Measurements from ENCODE around the gene IQCK. TPM values are rescaled to one million over a fixed set of nuclear protein-coding genes. Genes with fewer than 3 reads are reported as not detected.

The IQCK gene
- total RNA-seq, 4 donors from 2014 or later, result 23.1 to 62.7 (median 37.6) TPM

DNA sequence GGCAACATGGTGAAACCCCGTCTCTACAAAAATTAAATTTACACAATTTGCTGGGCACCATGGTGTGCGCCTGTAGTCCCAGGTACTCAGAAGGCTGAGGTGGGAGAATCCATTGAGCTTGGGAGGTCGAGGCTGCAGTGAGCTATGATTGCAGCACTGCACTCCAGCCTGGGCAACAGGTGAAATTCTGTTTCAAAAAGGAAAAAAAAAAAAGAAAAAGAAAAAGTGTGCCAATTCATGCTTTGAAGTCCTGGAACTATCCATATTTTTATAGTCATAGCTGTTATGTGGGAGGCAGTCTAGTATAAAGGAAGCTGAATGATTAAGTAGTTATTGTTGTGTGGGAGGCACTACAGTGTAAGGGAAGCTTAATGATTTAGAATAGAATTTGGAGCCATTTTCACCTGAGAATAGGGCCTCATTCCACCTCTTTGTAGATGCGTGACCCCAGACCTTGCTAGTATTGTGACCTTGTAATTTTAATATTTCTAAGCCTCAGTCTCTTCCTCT is 31.6 kb downstream of the IQCK start:
- H3K9me3 ChIP-seq, result no peaks in the 10 kb centered on the region
- no peaks in the 10 kb centered on the region for H3K27me3 ChIP-seq
- no peak for TF ChIP-seq POLR2A (IDR thresholded peaks at IDR 0.05)
- no peak for TF ChIP-seq EP300 (IDR thresholded peaks at IDR 0.05)
- TF ChIP-seq, protein P1, sequence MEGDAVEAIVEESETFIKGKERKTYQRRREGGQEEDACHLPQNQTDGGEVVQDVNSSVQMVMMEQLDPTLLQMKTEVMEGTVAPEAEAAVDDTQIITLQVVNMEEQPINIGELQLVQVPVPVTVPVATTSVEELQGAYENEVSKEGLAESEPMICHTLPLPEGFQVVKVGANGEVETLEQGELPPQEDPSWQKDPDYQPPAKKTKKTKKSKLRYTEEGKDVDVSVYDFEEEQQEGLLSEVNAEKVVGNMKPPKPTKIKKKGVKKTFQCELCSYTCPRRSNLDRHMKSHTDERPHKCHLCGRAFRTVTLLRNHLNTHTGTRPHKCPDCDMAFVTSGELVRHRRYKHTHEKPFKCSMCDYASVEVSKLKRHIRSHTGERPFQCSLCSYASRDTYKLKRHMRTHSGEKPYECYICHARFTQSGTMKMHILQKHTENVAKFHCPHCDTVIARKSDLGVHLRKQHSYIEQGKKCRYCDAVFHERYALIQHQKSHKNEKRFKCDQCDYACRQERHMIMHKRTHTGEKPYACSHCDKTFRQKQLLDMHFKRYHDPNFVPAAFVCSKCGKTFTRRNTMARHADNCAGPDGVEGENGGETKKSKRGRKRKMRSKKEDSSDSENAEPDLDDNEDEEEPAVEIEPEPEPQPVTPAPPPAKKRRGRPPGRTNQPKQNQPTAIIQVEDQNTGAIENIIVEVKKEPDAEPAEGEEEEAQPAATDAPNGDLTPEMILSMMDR (IDR thresholded peaks at IDR 0.05), result no peak
- DNase-seq (ENCODE audit: low spot score in 2 of 2), result no peak
- H3K27ac ChIP-seq, result peak overlapping the region in 1 of 4 donors; percentile 42
- H3K36me3 ChIP-seq, result no peaks in the 10 kb centered on the region
- 82 to 85% methylated on average over 4 of the region's 4 CpGs for WGBS, 2 donors
- no peak overlapping the region for H3K4me3 ChIP-seq
- peaks cover 0 to 73% (median 0%) of the 10 kb centered on the region in 4 donors for H3K4me1 ChIP-seq

DNA sequence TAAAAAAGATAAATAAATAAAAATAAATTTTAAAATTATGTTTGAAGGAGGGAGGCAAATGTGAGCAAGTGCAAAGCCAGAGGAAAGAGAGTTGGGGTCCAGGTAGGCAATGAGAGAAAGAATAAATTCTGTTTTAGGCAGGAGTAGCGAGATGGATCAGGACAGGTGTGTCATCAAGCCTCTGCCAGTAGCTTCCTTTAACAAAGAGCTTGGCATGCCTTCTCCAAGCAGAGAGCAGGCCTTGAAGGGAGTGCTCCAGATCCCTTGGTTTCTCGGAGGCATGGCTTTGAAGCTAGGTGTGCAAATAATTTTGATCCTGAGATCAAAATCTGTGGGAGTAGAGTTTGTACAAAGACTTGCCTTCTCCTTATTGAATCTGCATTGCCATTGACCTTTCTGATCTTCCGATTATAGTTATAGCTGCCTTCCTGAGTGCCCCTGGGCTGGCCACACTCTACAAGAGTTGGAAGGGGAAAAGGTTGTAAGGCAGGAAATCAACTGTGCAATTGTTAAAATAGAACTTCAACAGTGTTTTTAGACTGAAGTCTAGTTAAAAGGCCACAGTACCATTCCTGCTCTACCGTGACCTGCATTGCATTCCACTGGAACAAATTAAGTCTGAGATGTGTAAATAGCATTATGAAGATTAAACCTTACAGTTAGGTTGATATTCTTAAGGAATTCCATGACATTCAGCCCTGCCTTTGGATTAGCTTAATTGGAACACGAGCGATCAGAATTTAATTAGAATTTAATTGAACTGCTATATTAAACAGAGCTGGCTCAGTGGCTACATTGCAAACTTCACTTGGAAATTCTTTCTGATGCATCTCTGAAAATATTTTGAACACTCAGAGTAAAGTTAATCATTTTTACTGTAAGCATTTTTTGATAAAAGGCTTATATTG is 33.7 kb downstream of the IQCK start:
- 75 to 77% methylated on average over 6 of the region's 6 CpGs for WGBS, 2 donors
- Histone ChIP-seq H3K27ac (peak overlapping the region in 1 of 4 donors; percentile 3), H3K9me3 (no peaks in the 10 kb centered on the region), H3K36me3 (no peaks in the 10 kb centered on the region), H3K27me3 (no peaks in the 10 kb centered on the region), H3K4me1 (peaks cover 0 to 72% (median 0%) of the 10 kb centered on the region in 4 donors), H3K4me3 (no peak overlapping the region)
- TF ChIP-seq, protein P1 (IDR thresholded peaks at IDR 0.05), result no peak
- DNase-seq (ENCODE audit: low spot score in 2 of 2), result no peak

DNA sequence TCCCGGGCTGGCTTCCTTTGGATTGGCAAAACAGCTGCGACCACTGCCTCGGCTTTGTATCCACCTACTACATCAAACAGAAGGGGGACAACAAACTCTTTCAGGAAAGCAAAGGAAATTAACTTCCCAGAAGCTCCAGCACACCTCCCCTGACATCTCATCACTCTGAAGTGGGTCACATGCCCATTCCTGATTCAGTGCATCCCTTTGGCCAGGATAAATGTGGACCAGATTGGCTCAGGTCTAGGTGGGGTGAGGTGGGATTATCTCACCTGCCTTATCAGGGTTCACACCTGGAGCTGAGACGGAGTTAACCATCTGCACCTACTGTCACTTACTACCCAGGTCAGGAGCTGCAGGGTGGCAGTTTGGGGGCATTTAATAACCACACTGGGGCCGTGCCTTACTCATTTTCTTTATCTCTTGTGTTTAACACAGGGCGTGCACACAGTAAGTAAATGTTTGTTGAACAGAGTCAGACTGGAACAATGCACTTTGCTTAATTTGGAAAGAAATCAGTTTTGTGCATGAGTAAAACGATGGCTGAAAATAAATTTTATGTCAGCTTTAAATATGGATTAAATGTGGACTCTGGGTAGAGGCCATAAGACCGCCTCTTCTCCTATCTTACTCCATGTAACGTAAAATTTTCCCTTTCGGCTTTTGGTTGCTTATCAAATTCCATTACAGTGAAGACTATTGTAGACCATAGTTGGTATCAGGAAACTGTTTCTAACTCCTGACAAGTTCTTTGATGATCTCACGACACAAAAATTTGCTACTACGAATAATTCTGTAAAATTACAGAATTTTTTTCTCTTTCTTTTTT is 36.0 kb downstream of the IQCK start:
- Histone ChIP-seq H3K36me3 (no peaks in the 10 kb centered on the region), H3K27ac (peak overlapping the region in 2 of 4 donors; percentile 59 to 80), H3K27me3 (no peaks in the 10 kb centered on the region), H3K9me3 (no peaks in the 10 kb centered on the region), H3K4me3 (no peak overlapping the region), H3K4me1 (peaks cover 0 to 80% (median 4%) of the 10 kb centered on the region in 4 donors)
- no peak for DNase-seq (ENCODE audit: low spot score in 2 of 2)
- 57 to 62% methylated on average over 12 of the region's 12 CpGs for WGBS, 2 donors
- no peak for TF ChIP-seq EP300 (IDR thresholded peaks at IDR 0.05)
- TF ChIP-seq, protein P1 (IDR thresholded peaks at IDR 0.05), result no peak
- TF ChIP-seq POLR2A (IDR thresholded peaks at IDR 0.05), result no peak

DNA sequence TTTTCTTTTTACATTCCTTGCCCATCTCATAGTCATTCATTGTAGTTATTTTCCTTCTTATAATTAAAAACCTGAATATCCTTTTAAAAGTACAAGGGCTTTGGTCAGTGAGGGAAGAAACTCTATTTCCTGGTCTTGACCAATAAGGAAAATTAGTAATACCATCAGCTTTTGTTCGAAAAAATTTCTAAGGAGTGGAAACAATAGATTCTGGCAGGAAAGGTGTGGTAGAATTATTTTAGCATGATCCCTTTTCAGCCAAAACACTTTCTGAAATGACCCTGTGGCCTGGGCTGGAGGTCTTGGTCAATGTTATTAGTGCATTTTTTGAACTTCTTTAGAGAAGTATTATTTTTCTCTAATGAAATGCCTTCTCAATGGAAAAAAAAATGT is 36.6 kb downstream of the IQCK start:
- Histone ChIP-seq H3K4me3 (no peak overlapping the region), H3K27me3 (no peaks in the 10 kb centered on the region), H3K27ac (peak overlapping the region in 2 of 4 donors; percentile 59 to 80), H3K4me1 (peaks cover 0 to 75% (median 4%) of the 10 kb centered on the region in 4 donors), H3K36me3 (no peaks in the 10 kb centered on the region), H3K9me3 (no peaks in the 10 kb centered on the region)
- WGBS, 2 donors, result 58 to 68% methylated on average over 1 of the region's 1 CpG
- no peak for TF ChIP-seq POLR2A (IDR thresholded peaks at IDR 0.05)
- no peak for DNase-seq (ENCODE audit: low spot score in 2 of 2)

DNA sequence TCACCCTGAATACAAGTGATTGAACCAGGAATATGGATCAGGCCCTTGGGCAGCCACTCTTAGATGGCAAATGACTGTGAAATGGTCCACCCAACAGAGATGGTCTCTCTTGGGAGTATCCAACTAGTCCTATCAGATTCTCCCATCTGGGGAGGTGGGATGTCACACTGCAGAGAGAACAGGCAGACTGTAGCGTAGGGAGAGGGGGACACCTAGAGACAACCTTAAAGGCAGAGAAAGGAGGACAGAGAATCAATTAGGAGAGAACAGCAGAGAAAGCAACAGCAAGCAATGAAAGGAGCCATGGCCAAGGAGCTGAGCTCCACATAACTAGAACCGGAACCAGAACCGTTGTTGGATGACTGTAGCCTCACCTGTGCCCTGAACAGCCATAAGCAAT is 37.2 kb downstream of the IQCK start:
- no peaks in the 10 kb centered on the region for H3K36me3 ChIP-seq
- no peak overlapping the region for H3K4me3 ChIP-seq
- H3K4me1 ChIP-seq, result peaks cover 0 to 72% (median 4%) of the 10 kb centered on the region in 4 donors
- DNase-seq (ENCODE audit: low spot score in 2 of 2), result no peak
- TF ChIP-seq, protein P1 (IDR thresholded peaks at IDR 0.05), result no peak
- TF ChIP-seq POLR2A (IDR thresholded peaks at IDR 0.05), result no peak
- no peak for TF ChIP-seq EP300 (IDR thresholded peaks at IDR 0.05)
- H3K27ac ChIP-seq, result peak overlapping the region in 2 of 4 donors; percentile 59 to 80
- H3K27me3 ChIP-seq, result no peaks in the 10 kb centered on the region
- H3K9me3 ChIP-seq, result no peaks in the 10 kb centered on the region
- WGBS, 2 donors, result 94% methylated on average over 3 of the region's 3 CpGs
